Hepatic stellate cell (primary cell): ENCODE data around the gene CPAMD8.
"Not testable (repeated sequence)": the region's sequence is repeated elsewhere in the genome, so short reads cannot be mapped to it uniquely, and the experiment has no call there.

ENCODE experiments used
- DNase-seq: peaks from one replicate; pipeline ENCODE4 v3.0.0; 2011; ENCODE audit warnings: low spot score

The CPAMD8 gene

DNA sequence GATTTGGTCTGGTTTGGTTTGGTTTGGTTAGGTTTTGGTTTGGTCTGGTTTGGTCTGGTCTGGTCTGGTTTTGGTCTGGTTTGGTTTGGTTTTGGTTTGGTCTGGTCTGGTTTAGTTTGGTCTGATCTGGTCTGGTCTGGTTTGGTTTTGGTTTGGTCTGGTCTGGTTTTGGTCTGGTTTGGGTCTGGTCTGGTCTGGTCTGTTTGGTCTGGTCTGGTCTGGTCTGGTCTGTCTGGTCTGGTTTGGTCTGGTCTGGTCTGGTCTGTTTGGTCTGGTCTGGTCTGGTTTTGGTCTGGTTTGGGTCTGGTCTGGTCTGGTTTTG, 151.7 kb downstream of the CPAMD8 start:
- DNase-seq, result not testable (repeated sequence)

DNA sequence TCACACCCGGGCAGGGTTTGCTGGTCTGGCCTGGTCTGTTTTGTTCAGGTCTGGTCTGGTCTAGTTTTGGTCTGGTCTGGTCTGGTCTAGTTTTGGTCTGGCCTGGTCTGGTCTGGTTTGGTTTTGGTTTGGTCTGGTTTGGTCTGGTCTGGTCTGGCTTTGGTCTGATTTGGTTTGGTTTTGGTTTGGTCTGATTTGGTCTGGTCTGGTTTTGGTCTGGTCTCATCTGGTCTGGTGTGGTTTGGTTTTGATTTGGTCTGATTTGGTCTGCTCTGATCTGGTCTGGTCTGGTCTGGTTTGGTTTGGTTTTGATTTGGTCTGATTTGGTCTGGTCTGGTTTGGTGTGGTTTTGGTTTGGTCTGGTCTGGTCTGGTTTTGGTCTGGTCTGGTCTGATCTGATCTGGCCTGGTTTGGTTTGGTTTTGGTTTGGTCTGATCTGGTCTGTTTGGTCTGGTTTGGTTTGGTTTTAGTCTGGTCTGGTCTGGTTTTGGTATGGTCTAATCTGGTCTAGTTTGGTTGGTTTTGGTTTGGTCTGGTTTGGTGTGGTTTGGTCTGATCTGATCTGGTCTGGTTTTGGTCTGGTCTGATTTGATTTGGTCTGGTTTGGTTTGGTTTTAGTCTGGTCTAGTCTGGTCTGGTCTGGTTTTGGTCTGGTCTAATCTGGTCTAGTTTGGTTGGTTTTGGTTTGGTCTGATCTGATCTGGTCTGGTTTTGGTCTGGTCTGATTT, 152.2 kb downstream of the CPAMD8 start:
- DNase-seq, result no peak

DNA sequence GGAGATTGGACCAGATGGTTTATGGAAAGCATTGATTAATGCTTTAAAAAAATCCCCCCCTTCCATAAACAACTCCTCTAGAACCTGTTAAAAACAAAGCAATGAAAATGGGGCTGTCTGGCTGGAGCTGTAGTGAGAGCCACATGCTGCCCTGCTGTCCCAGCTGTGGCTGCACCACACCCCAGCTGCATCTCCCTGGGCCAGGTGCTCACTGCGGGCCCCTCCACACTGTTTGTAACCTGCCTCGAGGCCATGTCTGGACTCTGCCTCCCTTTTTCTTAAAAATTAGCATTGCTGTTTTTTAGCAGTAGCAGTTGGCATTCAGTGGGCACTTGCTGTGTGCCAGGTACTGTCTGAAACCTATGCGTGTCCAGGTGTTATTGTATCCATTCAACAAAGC, 153.0 kb downstream of the CPAMD8 start:
- no peak for DNase-seq

DNA sequence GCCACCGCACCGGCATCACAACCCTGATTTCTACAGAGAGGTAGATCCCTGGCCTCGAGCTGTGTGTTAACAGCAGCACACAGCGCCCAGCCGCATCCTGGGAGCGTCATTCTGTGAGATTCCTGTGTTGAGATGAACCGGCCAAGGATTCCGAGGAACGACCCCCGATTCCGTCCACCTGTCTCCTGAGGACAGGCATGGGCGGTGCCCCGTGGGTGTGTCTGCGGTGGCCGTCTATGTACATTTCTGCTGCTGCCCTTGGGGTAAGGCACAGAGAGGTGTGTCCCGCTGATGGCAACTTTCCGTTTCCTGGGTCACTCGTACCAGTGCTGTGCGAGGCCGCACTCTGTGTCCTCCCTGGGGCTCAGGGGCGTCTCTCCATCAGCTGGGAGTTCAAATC, 153.9 kb downstream of the CPAMD8 start:
- DNase-seq, result no peak

DNA sequence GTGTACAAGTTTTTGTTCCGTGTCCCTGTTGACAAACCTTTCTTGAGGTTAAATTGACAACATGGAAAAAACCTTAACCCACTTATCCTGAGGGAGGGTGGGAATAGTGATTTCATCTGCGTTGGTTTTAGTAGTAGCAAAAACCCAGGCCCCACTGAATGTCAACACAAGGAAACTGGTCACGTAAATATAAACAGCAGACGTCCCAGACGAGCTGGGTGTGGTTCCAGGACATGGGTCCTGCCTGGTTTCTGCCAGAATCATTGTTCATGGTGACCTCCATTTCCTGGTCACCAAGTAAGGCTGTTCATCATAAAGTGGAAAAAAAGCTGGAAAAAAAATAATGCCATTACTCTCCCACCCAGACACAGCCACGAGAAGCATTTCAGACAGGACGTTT, 154.7 kb downstream of the CPAMD8 start:
- no peak for DNase-seq

DNA sequence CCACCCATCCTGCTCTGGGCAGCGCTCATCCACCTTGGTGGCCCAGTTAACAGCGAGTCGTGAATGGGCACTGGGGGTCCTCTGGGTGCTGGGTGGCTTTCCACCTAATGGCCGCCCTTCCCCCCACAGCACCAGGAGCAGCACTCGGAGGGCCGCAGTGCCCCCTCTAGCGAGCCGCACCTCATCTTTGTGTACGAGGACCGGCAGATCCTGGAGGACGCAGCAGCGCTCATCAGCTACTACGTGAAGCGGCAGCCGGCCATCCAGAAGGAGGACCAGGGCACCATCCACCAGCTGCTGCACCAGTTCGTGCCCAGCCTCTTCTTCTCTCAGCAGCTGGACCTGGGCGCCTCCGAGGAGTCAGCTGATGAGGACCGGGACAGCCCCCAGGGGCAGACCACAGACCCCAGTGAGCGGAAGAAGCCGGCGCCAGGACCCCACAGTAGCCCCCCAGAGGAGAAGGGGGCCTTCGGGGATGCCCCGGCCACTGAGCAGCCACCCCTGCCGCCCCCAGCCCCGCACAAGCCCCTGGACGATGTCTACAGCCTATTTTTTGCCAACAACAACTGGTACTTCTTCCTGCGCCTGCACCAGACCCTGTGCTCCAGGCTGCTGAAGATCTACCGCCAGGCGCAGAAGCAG, 157.2 kb downstream of the CPAMD8 start:
- no peak for DNase-seq

DNA sequence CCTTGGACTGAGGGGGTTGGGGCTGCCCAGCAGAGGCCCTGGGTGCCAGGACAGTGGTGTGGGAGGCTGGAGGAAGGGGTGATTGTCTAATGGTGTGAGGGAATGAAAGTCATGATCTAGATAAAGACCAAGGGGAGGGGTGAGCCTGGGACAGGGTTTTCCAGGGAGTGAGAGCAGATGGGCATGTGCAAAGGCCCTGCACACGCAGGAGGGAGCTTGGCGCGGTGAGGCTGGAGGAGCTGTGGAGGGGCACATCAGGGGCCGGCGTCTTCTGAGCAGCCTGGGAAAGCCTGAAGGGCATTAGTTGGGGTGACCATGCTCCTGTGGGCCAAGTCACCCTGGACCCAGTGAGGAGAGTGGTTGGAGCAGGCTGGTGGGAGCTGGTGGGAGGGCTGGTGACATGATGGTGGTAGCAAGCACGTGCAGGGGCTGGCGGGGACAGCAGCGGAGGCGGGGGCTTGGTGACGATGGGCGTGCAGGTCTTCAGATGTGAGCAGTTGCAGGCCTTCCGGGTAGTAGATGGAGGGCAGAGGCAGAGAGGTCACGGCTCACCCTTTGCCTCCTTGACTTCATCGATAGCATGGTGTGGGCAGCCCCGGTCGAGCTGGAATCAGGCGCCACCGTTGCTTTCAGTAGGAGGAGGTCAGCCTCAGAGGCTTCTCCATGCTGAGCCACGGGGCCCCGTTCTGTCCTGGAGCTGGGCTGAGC, 158.0 kb downstream of the CPAMD8 start:
- no peak for DNase-seq

DNA sequence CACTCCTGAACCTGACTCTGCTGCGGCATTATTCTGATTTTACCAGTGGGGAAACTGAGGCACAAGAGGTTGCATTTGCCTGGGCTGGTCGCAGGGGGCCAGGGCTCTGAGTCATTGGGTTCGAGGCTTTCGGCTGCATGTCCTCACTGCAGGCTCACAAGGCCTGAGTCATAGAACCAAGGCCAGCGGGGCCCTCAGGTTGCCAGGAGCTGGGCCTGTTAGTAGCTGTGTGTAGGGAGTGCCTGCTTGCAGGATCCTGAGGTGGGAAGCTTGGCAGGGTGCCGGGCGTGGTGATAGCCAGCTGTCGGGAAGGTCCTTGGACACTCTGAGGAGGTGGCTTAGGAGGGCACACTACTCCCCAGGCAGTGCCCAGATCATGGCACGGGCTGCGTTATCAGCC, 159.4 kb downstream of the CPAMD8 start:
- no peak for DNase-seq

DNA sequence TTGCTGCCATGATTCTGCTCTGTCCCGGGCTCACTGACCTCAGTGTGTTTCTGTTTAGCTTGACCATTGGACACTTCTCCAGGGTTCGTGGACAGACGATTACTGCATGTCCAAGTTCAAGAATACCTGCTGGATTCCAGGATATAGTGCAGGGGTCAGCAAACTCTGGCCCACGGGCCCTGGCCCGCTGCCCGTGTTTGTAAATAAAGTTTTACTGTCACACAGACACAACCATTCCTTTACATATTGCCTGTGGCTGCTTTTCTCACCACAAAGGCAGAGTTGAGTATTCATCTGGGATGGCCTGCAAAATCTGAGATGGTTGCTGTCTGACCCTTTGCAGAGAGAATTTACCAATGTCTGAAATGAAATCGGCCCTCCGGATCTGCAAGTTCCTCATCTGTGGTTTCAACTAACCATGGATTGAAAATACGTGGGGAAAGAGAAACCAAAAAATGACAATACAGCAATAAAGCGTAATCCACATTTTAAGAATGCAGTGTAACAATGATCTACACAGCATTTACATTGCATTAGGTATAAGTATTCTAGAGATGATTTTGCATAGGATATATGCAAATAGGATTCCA, 163.7 kb downstream of the CPAMD8 start:
- no peak for DNase-seq

DNA sequence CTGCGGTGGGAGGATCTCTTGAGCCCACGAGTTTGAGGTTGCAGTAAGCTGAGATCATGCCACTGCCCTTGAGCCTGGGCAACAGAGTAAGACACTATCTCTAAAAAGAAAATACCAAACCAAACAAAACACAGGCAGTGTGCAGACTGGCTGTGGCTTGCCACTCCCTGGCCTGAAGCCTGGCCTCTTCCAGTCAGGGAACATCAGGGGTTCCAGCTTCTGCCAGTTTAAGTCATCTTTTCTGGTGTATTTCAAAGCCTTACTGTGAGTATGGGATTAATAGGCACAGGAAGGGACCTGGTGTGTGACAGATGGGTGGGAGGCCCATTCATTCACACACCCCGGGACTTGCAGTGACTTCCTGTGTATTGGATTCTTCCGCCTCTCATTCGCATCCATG, 164.8 kb downstream of the CPAMD8 start:
- DNase-seq, result no peak

DNA sequence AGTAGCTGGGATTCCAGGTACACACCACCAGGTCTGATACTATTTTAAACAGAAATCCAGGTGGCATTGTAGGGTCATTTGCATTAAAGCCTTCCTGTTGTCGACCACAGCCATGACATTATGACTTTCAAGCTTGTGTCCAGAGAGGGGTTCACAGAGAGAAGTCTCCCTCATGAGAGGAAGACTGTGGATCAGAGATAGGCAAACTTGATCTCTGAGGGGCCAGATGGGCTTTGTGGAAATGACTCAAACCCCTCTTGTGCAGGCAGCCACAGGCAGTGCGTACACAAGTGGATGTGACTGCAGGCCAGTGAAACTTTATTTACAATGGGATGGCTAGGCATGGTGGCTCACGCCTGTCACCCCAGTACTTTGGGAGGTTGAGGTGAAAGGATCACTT, 165.6 kb downstream of the CPAMD8 start:
- DNase-seq, result no peak

DNA sequence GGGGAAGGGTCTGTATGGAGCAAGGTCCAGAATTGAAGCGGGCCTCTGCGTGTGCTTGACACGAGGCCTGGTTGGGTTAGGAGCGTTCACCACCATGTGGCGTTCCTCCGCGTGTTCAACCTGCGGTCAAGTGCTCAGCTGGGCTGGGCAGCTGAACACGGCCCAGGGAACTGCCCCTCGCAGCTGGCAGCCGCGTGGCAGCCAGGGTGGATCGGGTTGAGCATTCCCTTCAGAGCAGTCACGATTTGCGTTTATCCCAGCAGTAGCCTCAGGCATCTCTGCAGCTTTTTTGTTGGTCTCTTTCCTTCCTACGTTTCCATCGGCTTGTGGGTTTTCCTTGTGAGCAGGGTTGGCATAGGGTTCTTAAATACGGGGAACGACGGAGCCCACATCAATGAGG, 166.5 kb downstream of the CPAMD8 start:
- no peak for DNase-seq

DNA sequence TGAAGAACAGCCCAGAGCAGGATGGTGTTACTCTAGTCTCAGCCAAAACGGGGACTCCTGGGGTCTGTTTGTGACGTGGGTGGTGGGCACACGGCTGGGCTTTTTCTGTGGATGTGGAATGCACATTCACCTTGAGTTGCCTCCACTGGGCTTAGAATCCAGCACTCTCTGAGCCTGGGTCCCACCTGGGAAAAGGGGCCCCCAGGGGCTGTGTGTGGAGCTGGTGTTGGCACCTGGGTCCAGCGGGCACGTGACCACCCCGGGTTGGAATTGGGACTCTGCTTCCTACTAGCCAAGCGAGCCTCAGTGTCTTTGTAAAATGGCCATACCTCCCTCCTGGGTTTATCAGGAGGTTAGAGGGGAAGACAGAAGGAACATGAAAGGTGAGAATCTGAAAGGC, 167.0 kb downstream of the CPAMD8 start:
- no peak for DNase-seq

DNA sequence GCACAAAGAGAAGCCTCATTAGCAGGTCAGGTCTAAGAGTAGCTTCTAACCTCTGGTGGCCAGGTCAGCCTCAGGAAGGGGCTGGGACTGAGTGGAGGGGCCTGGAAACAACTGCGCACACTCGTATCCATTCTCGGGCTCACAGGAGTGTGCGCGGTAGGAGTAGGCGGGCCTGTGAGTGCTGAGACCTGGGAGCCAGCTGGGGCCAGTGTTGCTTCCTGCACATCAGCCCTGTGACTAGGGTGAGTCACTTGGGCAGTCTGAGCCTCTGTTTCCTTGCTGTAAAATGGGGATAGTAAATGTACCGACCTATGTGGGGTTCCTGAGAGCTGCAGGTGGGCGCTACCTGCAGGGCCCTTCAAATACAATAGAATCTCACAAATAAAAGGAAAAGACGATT, 170.5 kb downstream of the CPAMD8 start:
- no peak for DNase-seq

DNA sequence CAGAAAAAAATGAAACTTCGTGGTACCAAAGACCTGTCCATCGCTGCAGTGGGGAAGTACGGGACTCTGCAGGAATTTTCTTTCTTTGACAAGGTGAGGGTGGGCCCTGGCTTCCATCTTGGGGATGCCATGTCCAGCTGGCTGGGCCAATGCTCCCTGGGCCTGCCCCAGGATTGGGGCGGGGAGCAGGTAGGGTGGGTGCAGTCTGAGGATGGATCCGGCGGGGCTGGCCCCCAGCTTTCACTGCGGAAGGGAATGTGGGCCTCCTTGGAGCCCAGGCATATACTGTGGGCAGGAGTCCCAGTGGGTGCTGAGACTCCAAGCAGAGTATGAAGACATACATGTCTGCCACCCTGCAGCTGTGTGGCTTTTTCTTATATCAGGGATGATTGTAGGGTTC, 173.5 kb downstream of the CPAMD8 start:
- no peak for DNase-seq

DNA sequence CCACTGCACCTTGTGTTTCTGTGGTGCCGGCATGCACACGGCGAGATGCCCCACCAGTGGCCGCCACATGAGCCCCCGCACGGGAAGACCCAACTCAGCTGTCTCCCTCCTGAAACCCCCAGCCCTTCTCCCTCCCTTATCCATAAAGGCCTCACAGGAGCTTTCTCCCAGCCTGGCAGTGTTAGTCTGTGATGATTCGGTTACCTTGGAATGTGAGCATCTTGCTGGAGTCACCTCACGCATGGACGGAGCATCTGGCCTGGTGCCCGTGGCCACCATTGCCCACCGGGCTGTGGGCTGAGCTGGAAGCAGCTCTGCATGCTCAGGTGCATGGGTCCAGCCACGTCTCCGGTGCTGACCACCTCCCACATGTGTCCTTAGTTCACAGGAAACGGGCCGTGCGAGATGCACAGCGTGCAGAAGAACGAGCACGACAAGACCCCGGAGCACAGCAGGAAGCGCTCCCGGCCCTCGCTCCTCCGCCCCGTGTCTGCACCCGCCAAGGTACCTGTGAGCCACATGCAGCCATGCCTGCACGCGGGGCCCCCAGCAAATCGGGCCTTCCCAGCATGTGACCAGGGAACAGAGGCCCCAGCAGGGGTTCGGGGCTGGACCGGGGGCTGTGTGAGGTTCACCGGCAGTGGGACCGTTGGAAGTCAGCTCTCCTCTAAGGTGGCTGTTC, 175.4 kb downstream of the CPAMD8 start:
- peak; percentile 68 for DNase-seq

DNA sequence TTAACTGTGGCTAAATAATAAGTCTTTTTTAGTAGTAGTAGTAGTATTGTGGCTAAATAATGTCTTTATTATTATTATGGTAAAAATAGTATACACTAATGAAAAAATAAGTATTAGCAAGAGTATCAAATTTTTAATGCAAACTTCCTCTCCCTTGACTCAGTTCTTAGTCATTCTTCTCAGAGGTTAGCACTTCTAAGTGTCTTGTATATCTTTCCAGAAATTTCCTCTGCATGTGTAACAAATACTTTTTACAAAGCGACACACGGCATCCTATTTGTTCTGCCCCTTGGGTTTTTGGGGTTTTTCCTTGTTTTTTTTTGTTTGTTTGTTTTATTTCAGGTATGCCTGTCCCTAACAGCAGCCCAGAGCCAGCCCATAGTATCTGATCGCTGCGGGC, 176.5 kb downstream of the CPAMD8 start:
- peak; percentile 54 for DNase-seq

DNA sequence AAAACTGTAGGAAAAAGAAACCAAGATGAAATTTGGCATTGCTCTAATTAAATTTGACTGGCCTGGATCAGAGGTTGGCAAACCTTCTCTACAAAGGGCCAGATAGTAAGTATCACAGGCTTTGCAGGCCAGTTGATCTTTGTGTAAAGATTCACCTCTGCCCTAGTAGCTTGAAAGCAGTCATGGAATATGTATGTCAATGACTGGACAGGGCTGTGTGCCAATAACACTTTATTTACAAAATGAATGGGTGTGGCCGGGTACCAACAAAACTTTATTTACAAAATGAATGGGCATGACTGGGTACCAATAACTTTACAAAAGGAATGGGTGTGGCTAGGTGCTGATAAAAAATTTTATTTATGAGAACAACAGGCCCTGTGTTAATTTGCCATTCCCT, 177.4 kb downstream of the CPAMD8 start:
- no peak for DNase-seq

DNA sequence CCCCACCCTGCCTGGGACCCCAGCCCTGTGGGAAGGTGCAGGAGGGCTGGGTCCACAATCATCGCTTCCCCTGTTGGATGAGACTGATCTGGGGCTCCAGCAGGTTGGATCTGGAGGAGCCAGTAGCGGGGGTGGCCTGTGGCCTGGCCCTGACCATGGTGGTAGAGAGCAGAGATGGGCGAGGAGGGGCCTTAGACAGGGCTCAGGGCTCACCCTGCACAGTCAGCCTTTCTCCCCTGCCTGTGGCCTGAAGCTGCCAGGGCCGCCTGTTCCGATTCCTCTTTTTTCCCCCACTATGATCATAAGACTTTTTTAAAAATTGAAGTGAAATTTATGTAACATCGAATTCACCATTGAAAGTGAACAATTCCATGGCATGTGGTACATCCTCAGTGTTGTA, 179.2 kb downstream of the CPAMD8 start:
- DNase-seq, result no peak

DNA sequence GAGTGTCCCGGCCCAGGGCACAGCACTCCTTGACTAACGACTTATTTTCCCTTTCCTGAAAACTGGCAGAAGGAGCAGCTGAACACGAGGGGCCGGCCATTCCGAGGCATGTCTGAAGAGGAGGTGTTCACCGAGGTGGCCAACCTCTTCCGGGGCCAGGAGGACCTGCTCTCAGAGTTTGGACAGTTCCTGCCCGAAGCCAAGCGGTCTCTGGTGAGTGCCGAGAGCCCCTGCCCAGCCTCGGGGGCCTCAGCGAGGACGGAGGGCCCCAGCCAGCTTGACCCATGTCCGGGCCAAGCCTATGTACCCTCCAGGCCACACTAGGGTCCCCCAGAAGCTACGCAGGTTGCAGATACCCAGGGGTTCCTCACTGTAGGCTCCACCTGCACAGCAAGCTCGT, 179.7 kb downstream of the CPAMD8 start:
- no peak for DNase-seq
